Cardiac muscle cell (in vitro differentiated cells and primary cell): ENCODE results near the gene CDC16. TPM values are rescaled to one million over a fixed set of nuclear protein-coding genes. Genes with fewer than 3 reads are reported as not detected.

Source experiments
- DNase-seq, 2 donors: peaks; one replicate each; pipeline versions ENCODE4 v3.0.0 to v3.0.0-alpha.2; 2010 to 2017; ENCODE audit warnings: low read depth in 1 of 2, low spot score in 1 of 2
- H3K27ac ChIP-seq: fragments of 200-600 bp; sonication (generic); 2 replicates; pipeline ENCODE4 v1.5.1; 2016
- H3K27me3 ChIP-seq: fragments of 200-600 bp; sonication (generic); 2 replicates; pipeline ENCODE4 v1.6.0; 2016; ENCODE audit warnings: control low read depth
- H3K36me3 ChIP-seq: fragments of 200-600 bp; sonication (generic); 2 replicates; pipeline ENCODE4 v1.5.1; 2016; ENCODE audit warnings: control low read depth
- H3K4me1 ChIP-seq: fragments of 200-600 bp; sonication (generic); 2 replicates; pipeline ENCODE4 v1.8.1; 2017; ENCODE audit warnings: low read depth, mild to moderate bottlenecking, mixed run types
- H3K4me3 ChIP-seq: fragments of 200-600 bp; sonication (generic); 2 replicates; pipeline ENCODE4 v1.5.1; 2016; ENCODE audit warnings: mild to moderate bottlenecking
- H3K9me3 ChIP-seq: fragments of 200-600 bp; sonication (generic); 2 replicates; pipeline ENCODE4 v1.5.1; 2017; ENCODE audit warnings: low read depth, mild to moderate bottlenecking, control low read depth
- CTCF ChIP-seq: IDR thresholded peaks from 2 replicates; pipeline ENCODE4 v1.5.1; 2012; ENCODE audit warnings: low read depth, mild to moderate bottlenecking, low read length
- polyA plus RNA-seq: library from polyadenylated mRNA; unstranded; fragments of >200 nt; fragmentation: Nextera tagmentation; extraction: Ambion mirVana; gene quantifications from 2 replicates; pipeline ENCODE4 v1.2.1, GENCODE V29; 2016
- total RNA-seq: library from RNA; depleted of rRNA; stranded (reverse); fragments of >200 nt; gene quantifications from 2 replicates; pipeline ENCODE4 v1.2.3, GENCODE V29; 2016

The CDC16 gene
- total and polyA plus RNA-seq, 2 experiments from 2014 or later = 36.8 to 48.7 TPM

- H3K9me3 ChIP-seq = no peaks in the 10 kb centered on the region
- H3K27me3 ChIP-seq = no peaks in the 10 kb centered on the region
- TF ChIP-seq CTCF = no peak
- no peaks in the 10 kb centered on the region for H3K4me1 ChIP-seq
- H3K4me3 ChIP-seq = no peak overlapping the region
- no peak overlapping the region for H3K27ac ChIP-seq
- H3K36me3 ChIP-seq = peaks cover 34% of the 10 kb centered on the region
- no peak for DNase-seq
These were observed 64.2 kb downstream of the CDC16 start for GRCh38 chr13:114298866-114299265.

GRCh38 chr13:114299604-114300305 lies 65.1 kb downstream of the CDC16 start:
- Histone ChIP-seq H3K36me3 (peaks cover 36% of the 10 kb centered on the region), H3K4me3 (no peak overlapping the region), H3K27me3 (no peaks in the 10 kb centered on the region), H3K9me3 (no peaks in the 10 kb centered on the region), H3K4me1 (no peaks in the 10 kb centered on the region), H3K27ac (no peak overlapping the region)
- no peak for DNase-seq
- TF ChIP-seq CTCF = no peak

- Histone ChIP-seq H3K4me1 (no peaks in the 10 kb centered on the region), H3K27ac (no peak overlapping the region), H3K36me3 (peaks cover 44% of the 10 kb centered on the region), H3K4me3 (no peak overlapping the region), H3K27me3 (no peaks in the 10 kb centered on the region), H3K9me3 (no peaks in the 10 kb centered on the region)
- TF ChIP-seq CTCF = no peak
- no peak for DNase-seq
These were observed 69.1 kb downstream of the CDC16 start for GRCh38 chr13:114303700-114304327.

DNA sequence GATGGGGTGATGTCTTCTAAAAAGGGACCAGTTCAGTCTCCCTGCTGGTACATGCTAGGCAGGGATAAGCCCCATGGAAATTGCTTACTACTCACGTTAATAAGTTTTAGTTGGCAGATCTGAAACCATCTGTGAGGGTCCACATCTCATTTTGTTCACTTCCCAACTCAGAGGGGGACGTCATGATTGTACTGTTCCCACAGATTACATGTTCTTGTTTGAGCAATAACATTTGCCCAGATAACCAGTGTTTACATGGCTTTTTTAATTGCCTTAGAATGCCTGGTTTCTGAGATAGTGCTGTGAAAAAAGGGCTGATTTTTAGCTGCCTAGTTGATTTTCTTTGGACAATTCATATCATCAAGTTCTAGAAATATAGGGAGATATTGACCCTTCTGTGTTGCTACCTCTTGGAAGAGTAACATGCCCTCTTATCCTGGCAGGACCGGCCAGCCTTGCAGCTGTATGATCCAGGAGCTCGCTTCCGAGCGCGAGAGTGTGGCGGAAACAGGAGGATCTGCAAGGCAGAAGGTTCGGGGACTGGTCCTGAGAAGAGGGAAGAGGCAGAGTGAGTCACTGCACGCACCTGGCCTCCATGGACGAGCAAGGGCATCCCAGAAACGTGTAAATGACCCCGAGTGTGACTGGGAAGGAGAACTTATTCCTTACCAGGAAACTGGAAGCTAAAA lies 69.8 kb downstream of the CDC16 start:
- Histone ChIP-seq H3K36me3 (peaks cover 42% of the 10 kb centered on the region), H3K9me3 (no peaks in the 10 kb centered on the region), H3K4me1 (no peaks in the 10 kb centered on the region), H3K27me3 (no peaks in the 10 kb centered on the region), H3K27ac (no peak overlapping the region), H3K4me3 (no peak overlapping the region)
- no peak for TF ChIP-seq CTCF
- DNase-seq = no peak

DNA sequence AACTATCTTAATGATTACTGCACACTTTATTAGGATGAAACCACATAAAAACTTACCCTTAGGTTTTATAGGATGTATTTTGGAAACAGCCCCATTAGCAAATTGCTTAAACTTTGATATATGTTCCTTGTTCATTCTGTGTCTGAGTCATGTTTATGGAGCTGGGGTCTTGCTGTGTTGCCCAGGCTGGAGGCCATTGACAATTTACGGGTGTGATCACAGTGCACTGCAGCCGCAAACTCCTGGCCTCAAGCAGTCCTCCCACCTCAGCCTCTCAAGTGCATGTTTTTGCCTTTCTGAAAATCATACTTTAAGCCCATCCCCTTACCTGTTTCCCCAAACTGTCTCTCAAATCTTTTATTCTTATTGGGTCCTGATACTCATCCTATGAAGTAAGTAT lies 74.4 kb downstream of the CDC16 start:
- H3K4me3 ChIP-seq = no peak overlapping the region
- peaks cover 18% of the 10 kb centered on the region for H3K36me3 ChIP-seq
- H3K9me3 ChIP-seq = no peaks in the 10 kb centered on the region
- no peak for TF ChIP-seq CTCF
- no peak for DNase-seq
- no peaks in the 10 kb centered on the region for H3K27me3 ChIP-seq
- H3K4me1 ChIP-seq = no peaks in the 10 kb centered on the region
- H3K27ac ChIP-seq = no peak overlapping the region
